NCI-H82 treated with DMSO at 0.1 percent for 48 hours (cell line): ENCODE measurements around the gene NXN.
A peak's percentile ranks its signal among the peaks of the same experiment; 100 is the strongest.
"Not testable (repeated sequence)": the region's sequence is repeated elsewhere in the genome, so short reads cannot be mapped to it uniquely, and the experiment has no call there.

Experiments used
- DNase-seq: peaks from one replicate; lab custom pipeline; 2025; ENCODE audit not compliant: unreplicated experiment; lab: John Stamatoyannopoulos, UW

The NXN gene

DNA sequence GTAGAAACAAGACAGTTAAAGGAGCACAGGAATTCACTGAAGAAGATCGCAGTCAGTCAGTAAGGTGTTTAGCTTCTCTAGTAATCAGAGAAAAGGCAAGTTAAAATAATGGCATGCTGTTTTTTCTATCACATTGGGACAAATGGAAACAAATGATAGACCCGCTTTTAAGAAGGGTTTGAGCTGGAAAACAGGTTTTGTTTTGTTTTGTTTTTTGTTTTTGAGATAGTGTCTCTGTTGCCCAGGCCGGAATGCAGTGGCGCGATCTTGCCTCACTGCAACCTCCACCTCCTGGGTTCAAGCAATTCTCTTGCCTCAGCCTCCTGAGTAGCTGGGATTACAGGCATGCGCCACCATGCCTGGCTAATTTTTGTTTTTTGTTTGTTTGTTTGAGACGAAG lies 193.7 kb downstream of the NXN start:
- not testable (repeated sequence) for DNase-seq

DNA sequence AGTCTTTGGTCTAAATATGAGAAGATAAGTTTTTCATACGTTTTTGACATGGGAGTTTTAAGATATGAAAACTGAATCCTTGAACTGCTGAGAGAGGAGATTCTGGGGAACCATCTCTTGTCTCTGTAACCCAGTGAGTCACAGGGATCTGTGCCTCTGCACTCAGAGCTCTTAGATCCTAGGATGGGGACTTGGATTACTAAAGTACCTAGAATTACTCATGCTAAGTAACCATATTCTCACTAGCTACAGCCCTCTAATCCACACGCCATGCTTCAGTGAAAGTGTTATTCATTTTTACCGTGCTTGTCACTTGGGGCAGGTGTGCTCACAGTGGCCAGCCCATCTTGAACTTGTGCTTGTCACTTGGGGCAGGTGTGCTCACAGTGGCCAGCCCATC lies 195.4 kb downstream of the NXN start:
- DNase-seq = no peak

DNA sequence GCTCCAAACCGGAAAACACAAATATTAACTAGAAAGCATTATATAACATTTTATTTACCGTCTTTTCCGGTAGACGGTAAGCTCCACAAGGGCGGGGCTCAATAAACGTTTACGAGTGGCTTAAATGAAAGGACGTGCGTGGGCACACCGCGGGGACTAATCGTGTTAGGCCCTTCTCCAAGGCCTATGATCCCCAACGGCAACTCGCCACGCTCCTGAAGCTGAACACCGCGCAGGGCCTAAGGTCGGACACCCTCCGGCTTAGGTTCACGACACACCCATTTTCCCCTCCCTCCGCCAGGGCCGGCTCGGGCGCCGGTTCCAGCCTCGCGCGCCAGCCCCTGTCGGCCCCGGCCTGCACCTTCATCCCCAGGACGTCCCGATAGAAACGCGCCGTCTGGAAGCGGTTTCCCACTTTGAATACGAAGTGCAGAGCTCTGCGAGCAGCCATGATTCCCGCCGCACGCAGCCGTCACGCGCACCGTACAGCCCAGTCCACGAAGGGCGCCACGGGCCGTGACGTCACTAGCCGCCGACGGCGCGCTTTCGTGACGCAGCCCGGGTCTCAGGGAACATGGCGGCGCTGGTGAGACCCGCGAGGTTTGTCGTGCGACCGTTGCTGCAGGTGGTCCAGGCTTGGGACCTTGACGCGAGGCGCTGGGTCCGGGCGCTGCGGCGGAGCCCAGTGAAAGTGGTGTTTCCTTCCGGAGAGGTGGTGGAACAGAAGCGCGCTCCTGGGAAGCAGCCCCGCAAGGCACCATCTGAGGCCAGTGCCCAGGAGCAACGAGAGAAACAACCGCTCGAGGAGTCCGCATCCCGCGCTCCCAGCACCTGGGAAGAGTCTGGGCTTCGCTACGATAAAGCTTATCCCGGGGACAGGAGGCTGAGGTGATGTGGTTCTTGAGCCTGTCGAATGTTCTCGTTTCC lies 197.5 kb downstream of the NXN start, which contains the start of the genes GLOD4 and MRM3:
GLOD4 (minus strand) TSS at position 476 of the 927 bp plus-strand sequence; CDS start at position 451, 25 bp downstream.
MRM3 (plus strand) TSS at position 549 of the 927 bp plus-strand sequence; CDS start at position 575, 26 bp downstream.
- DNase-seq = peak; percentile 51

DNA sequence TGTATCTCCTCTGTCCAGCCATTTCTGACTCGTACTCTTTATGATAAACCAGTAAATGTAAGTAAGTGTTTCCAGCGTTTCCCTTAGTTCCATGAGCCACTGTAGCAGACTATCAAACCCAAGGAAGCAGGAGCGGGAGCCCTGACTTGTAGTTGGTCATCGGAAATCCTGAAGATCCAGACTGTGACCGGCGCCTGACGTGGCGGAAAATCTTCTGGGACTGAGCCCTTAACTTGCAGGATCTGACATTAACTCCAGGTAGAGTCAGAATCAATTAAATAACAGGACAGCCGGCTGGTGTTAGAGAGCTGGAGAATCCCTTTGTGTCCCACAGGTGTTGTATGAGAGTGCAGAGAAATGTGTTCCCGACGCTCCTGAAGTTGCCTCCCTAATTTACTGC lies 201.5 kb downstream of the NXN start:
- DNase-seq = no peak

DNA sequence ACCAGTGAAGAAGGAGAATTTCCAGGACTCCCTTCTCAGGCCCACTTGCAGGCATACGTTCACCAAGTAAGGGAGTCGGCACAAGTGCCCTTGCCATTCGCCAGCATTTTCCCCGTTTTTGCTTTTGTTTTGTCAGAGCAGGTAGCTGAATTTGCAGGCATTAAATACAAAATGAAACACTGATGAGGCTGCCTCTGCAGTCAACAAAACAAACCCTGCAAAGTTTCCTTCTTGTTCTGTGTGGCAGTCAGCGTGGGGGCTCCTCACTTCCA lies 205.3 kb downstream of the NXN start:
- DNase-seq = no peak

DNA sequence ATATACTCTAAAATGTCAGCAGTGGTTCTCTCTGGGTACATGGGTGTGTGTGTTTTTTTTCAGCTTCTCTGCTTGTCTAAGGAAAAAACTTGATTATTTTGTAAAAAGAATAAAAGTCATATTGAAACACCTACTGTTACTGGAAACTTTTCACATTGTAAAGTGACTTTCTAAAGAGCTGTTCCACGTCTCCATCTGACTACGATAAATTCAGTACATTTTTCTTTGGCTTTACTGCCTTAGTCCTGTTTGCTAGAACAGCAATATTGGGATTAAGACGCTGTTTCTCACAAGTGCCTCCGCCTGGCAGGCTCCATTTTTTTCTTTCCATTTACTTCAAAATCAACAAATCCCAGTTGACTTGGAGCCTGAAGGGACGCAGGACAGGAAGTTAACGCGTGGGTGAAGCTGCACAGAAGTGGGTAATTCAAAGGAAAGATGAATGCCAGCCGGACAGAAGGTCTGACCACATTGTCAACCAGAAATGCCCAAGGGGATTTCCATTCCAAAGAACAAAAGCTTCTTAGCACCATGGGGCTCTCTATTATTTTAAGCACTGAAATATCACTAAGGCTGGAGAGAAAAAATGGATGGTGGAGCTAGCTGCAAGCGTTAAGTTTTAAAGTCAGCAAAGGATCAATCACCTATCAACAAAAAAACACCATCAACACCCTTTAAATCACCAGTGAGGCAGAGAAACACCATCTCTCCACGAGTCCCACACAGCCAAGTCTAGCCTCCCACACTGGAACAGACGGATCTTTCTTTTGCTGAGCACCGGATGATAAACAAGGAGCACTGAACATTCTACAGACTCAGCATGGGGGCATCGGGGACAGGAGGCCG lies 205.9 kb downstream of the NXN start:
- DNase-seq = no peak

DNA sequence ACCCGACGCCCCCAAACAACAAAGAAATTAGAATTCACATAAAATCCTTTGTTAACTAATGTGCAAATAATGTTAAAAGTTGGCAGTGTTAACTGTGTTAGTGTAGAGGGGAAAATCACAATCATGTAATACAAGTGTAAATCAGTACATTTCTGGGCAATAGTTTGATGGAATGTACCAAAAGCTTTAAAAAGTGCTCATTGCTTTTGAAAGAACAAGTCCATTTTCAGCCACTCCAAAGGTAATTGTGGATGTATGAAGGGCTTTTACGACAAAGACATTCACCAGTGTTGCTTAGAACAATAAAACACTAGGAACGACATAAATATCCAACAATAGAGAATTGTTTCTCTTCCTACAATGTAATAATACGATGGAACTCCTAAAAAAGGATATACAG lies 206.6 kb downstream of the NXN start:
- DNase-seq = no peak

DNA sequence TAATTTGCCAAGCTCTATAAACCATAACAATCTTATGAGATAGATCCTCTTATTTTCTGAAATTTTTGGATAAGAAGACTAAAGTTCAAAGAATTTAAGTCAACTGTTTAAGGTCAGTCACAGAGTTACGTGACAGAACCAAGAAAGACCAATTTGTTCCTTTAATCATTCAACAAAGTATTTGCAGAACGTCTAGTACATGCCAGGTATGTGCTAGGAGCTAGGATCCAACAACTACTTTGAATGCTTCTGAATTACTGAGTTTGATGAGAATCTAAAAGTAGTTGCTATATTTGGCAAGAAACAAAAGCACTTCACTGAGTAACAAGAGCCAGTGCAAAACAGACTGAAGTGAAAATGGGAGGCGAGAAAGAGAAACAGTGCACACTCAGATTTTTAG lies 212.5 kb downstream of the NXN start:
- DNase-seq = no peak

DNA sequence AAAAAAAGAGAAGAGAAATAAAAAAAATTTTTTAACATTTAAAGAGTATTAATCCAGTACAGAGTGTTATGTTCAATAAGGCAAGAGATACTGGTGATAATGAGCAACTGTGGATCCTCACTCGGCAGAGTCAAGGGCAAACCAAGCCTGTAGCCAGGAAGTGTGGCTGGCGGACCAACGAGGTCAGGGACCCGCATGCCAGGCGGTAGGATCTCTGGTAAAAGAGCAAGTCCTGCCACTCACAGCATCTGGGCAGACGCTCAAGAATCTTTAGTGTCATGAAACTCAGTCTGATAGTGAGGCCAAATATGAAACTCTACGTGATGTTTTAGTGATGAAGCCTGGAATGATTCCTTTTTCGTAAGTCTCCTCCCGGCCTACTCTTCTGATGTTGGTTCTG lies 219.2 kb downstream of the NXN start:
- DNase-seq = no peak

DNA sequence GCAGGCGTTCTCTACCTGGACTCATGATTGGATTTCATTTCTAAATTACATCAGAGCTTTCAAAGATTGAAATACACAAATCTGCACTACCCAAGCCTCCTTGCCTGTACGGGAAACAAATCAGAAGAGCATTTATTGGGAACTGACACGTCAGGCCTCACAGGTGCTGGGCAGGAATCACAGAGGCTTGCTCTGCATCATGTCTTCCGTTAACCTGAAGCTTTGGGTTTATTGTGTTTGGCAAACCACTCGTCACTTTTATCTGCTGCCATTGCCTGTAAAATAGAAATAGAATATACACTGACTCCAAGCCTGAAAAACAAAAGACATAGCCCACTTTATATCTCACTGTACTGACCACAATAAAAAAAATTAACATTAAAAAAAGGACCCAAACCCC lies 219.6 kb downstream of the NXN start:
- DNase-seq = no peak

DNA sequence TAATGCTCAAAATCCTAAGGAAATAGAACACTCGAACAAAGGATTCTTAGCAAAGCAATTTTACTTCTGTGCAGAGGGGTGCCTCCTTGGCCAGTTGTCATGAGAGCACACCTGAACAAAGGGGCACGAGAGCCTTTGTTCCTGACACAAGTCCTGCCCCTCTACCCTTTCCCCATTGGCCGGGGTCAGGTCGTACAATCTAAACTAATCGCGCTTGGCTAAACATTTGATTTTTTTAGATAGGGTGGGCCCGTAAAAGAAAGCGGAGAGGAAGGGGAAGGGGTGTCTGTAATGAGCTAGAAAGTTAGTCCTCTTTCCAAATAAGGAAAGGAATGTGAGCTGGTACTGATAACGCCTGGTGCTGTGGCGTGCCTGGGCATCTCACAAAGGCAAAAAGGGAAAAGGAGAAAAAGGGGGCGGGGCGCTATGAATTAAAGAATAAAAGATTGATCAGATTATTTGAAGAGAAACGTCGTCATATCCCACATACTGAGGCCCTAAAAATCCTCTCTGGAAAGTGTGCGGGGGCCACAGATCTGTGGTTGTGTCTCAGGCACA lies 223.5 kb downstream of the NXN start:
- DNase-seq = not testable (repeated sequence)

DNA sequence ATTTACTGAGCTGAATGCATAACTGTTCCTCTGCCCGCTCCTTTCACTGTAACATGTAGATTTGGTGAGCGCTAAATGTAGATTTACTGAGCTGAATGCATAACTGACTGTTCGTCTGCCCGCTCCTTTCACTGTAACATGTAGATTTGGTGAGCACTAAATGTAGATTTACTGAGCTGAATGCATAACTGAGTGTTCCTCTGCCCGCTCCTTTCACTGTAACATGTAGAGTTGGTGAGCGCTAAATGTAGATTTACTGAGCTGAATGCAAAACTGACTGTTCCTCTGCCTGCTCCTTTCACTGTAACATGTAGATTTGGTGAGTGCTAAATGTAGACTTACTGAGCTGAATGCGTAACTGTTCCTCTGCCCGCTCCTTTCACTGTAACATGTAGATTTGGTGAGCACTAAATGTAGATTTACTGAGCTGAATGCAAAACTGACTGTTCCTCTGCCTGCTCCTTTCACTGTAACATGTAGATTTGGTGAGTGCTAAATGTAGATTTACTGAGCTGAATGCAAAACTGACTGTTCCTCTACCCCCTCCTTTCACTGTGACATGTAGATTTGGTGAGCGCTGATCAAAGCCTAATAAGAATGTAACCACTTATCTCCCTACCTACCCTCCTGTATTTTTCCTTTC lies 224.1 kb downstream of the NXN start:
- not testable (repeated sequence) for DNase-seq

DNA sequence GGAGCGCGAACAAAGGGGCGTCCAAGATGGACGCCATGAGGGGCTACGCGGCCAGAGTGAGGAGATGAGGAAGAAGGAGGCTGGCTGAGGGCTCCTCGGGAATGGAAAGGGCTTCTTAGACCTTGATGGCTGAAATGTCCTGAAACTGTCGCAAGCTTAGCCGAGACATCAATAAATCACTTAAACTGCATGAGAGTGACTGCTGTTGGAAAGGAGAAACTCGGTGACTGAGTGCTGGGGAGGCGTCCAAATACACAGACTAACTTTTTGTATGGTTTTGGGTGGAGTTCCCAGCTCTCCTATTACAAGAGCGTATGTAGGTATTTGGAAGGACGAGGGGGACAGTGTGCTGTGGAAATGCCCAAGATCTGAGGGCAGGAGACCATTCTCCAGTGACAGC lies 226.2 kb downstream of the NXN start:
- DNase-seq = no peak

DNA sequence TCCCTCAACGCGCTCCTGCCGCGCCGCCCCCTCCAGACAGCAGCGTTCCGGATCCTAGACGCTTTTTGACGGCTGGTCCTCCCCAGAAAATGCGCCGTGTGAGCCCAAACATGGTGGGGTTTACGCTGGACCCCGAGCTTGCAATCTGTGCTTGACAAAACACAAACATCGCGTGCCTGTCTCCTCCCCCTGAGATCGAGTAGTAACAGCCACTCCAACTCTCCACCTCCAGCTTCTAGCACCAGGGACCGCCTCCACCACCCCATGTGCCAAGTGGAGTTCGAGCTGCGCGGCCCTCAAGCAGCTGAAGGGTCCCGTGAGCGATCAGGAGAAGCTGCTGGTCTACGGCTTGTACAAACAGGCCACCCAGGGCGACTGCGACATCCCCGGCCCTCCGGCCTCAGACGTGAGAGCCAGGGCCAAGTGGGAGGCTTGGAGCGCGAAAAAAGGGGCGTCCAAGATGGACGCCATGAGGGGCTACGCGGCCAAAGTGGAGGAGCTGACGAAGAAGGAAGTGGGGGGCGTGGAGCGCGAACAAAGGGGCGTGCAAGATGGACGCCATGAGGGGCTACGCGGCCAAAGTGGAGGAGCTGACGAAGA lies 226.9 kb downstream of the NXN start:
- DNase-seq = no peak

DNA sequence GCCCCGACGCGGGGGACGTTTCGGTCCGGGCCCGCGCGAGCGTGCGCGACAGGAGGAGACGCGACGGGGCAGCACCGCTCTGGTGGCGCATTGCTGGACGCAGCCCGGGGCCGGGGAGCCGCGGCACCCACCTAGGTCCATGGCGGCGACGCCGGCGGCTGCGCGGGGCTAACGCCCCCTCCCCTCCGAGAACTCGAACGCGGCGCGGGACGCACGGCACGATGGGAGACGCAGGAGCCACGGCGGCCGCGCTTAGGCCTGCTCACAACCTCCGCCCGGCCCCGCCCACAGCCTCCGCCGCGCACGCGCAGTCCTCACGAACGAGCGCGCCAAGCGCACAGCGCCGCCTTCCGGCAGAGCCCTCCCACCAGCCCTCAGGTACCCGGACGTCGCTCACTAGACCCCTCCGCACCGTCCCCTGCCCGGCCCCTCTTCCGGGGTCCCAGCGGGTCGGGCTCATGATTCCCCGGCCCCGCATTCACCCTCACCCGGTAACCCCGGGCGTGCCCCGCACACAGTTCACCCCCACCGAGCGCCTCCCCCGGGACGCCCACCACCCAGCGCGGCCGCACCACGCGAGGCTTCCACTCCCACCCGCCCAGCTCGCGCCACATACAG lies 227.5 kb downstream of the NXN start, which contains the start of gene GEMIN4:
GEMIN4 (minus strand) TSS at position 263 of the 618 bp plus-strand sequence; CDS start at position 141, 122 bp downstream.
- DNase-seq = peak; percentile 78

DNA sequence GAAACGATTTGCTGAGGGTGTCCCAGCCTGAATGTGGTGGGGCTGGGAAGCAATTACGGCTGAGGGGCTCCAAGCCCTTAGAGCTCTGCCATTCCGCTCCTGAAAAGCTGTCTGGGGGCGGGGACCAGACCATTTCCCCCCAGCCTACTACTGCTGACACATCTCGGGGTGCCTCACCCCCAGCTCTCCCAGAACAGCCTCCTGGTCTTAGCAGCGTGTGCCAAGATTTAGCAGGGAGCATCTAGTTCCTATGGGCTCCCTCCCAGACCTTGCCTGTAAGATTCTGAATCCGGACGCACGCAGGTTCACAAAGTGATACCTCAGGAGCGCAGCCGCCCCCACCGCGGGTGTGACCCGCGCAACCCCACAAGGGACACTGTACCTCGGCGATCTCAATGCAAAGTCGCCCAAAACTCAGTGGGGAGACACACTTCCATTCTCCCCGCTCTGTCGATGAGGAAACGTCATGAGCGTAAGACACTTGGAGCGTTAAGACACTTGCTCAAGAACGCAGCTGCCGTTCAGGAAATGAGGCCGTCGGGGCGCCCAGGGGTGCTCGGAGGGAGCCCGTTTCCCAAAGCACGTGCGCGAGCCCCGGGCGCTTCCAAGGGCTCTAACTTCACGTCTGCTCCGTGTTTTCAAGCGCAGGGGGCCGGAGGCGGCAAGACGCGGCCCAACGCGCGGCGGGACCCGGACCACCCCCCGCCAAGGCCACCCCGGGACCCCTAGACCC lies 228.1 kb downstream of the NXN start:
- DNase-seq = no peak

DNA sequence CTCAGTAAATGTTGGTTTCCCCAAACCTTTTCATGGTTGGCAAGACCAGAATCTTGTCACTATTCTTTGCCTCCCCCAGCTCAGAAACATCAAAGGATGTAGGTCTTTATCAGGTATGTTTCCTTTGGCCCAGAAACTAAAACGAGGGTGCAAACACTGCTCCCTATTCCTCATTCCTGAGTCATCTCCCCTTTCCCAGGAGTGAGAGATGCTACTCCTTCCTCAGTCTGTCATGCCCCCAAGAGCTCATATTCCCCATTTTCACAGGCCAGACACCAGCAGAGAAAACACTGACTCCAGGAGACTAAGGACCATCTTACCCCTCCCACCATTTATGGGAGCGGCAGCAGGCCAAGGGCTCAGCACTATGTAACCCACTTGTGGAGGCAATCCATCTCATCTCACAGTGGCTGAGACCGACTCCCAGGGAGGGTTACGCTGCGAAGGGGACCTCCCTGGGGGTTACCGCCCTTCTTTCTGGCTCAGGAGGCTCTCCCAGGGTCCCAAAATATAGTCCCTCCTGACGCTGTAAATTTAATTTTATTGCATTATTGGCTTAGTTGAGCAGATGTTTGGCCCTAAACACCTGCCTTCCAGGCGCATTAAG lies 229.0 kb downstream of the NXN start:
- DNase-seq = peak; percentile 83

DNA sequence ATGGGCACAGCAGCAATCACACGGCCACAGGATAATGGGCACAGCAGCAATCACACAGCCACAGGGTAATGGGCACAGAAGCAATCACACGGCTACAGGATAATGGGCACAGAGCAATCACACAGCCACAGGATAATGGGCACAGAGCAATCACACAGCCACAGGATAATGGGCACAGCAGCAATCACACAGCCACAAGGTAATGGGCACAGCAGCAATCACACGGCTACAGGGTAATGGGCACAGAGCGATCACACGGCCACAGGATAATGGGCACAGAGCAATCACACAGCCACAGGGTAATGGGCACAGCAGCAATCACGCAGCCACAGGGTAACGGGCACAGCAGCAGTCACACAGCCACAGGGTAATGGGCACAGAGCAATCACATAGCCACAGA lies 230.2 kb downstream of the NXN start:
- not testable (repeated sequence) for DNase-seq
